ENCODE measurements around the gene PTCHD1. TPM values are rescaled to one million over a fixed set of nuclear protein-coding genes. Genes with fewer than 3 reads are reported as not detected.

Gene PTCHD1
- total and polyA plus RNA-seq, 9 of the 15 experiments (the other 6 are each of a cell fraction or from before 2014, with no cell fraction given) = not detected

DNA sequence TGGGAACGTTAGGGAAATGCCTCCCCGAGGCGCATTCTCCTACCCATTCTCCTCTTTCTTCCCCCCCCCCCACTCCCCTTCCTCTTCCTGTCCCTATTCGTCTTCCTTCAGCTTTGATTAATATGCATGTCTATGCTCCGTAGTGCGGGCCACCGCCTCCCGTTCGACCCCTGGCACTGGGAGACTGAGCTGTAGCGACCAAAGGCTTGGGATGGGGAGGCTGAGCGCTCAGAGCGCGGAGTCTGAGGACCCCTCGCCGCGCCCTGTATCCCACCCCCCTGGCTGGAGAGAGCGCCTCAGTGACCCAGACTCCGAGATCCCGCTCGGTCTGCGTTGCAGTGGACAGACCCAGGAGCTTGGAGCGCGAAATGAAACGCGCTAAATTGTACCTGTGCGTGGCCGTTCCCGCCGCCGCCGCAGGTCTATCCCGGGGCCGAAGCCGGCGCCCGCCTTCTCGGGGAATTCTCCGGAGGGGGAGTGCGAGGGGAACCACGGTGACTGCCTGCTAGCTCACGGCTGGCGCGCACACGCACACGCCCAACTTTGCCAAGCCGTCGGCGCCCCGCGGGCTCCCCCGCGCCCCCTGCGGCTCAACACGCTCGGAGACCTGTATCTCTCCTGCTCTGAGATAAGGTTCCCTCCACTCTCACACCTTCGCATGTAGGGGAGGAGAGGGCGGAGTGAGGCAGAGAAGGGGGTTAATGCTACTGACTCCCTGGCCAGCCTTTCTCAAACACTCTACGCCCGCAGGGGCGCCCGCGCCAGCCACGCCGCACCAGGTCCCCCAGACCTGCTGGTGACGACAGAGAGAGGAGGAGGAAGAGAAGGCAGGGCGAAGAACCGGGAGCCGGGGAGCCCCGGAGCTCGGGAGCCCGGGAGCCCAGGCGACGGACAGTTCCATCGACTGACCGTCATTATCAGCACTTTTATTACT lies 1.5 kb upstream of the PTCHD1 start:
- no peak overlapping the region for H3K27ac ChIP-seq (ENCODE audit: extremely low read depth, low read depth, low read length)
- BruUV-seq (replicated peaks) = no TSS peak
- DNase-seq (ENCODE audit: extremely low read depth in 1 of 4, low spot score in 3 of 4) (no peak), ATAC-seq (no peak), FAIRE-seq (no peak)
- no peak overlapping the region for H3K4me3 ChIP-seq
- 1% methylated on average over 25 of the region's 75 CpGs for WGBS (ENCODE audit: insufficient coverage, low coverage, missing lambda C conversion rate)
- no peaks in the 10 kb centered on the region for H3K79me2 ChIP-seq (ENCODE audit: control insufficient read depth, insufficient read depth, low read length)
- ChIA-PET CTCF (ENCODE audit: low intra/inter-chr PET ratio) (no interaction called here), POLR2A (no interaction called here)
- peaks cover 0 to 13% of the 10 kb centered on the region in 2 experiments; a peak in 2 of 5 replicates for H3K27me3 ChIP-seq (ENCODE audit: control insufficient read depth in 2 of 2, insufficient read depth in 2 of 2, low read length in 2 of 2)
- no peaks in the 10 kb centered on the region for H3K36me3 ChIP-seq (ENCODE audit: control insufficient read depth, insufficient read depth, low read length)
- in situ Hi-C loops (cut with MboI) (no loop called here), intact Hi-C loops (cut with micrococcal nuclease) (no loop called here)
- H3K4me1 ChIP-seq (replicated peaks in 1 of 2; ENCODE audit: control insufficient read depth in 2 of 2, insufficient read depth in 2 of 2, low read length in 2 of 2) = peaks cover 0 to 7% of the 10 kb centered on the region in 2 experiments; a peak in 1 of 5 replicates
- no peak overlapping the region for H3K9ac ChIP-seq (ENCODE audit: insufficient read depth in 1 of 2, low read depth in 2 of 2, low read length in 2 of 2)
- no peak overlapping the region for H3K4me2 ChIP-seq (ENCODE audit: insufficient read depth, low read length)
- no peak for TF ChIP-seq CHD1 (IDR thresholded peaks at IDR 0.05; ENCODE audit: low read length)
- no peaks in the 10 kb centered on the region for H3K9me3 ChIP-seq (replicated peaks; ENCODE audit: control insufficient read depth, insufficient read depth, low read depth, low read length)
- no peak overlapping the region for H2AFZ ChIP-seq (ENCODE audit: low read depth, low read length)
- no peaks in the 10 kb centered on the region for H4K20me1 ChIP-seq (replicated peaks; ENCODE audit: control insufficient read depth, insufficient read depth, low read length)
- no peaks in the 10 kb centered on the region for H3K9me1 ChIP-seq (ENCODE audit: control insufficient read depth, insufficient read depth, low read length)

- in situ Hi-C loops (cut with MboI) (no loop called here), intact Hi-C loops (cut with micrococcal nuclease) (no loop called here)
- no TSS peak for BruUV-seq (replicated peaks)
- no peak overlapping the region for H2AFZ ChIP-seq (ENCODE audit: low read depth, low read length)
- FAIRE-seq (no peak), DNase-seq (ENCODE audit: extremely low read depth in 1 of 4, low spot score in 3 of 4) (no peak), ATAC-seq (no peak)
- no peaks in the 10 kb centered on the region for H3K36me3 ChIP-seq (ENCODE audit: control insufficient read depth, insufficient read depth, low read length)
- no peak overlapping the region for H3K4me3 ChIP-seq
- no peaks in the 10 kb centered on the region for H3K9me3 ChIP-seq (replicated peaks; ENCODE audit: control insufficient read depth, insufficient read depth, low read depth, low read length)
- 17% methylated on average over 8 of the region's 54 CpGs for WGBS (ENCODE audit: insufficient coverage, low coverage, missing lambda C conversion rate)
- H3K4me1 ChIP-seq (replicated peaks in 1 of 2; ENCODE audit: control insufficient read depth in 2 of 2, insufficient read depth in 2 of 2, low read length in 2 of 2) = peaks cover 0 to 7% of the 10 kb centered on the region in 2 experiments; a peak in 1 of 5 replicates
- peaks cover 0 to 13% of the 10 kb centered on the region in 2 experiments; a peak in 2 of 5 replicates for H3K27me3 ChIP-seq (ENCODE audit: control insufficient read depth in 2 of 2, insufficient read depth in 2 of 2, low read length in 2 of 2)
- no peak overlapping the region for H3K27ac ChIP-seq (ENCODE audit: extremely low read depth, low read depth, low read length)
- H3K4me2 ChIP-seq (ENCODE audit: insufficient read depth, low read length) = no peak overlapping the region
- no peaks in the 10 kb centered on the region for H3K9me1 ChIP-seq (ENCODE audit: control insufficient read depth, insufficient read depth, low read length)
- no peak overlapping the region for H3K9ac ChIP-seq (ENCODE audit: insufficient read depth in 1 of 2, low read depth in 2 of 2, low read length in 2 of 2)
- ChIA-PET POLR2A (no interaction called here), CTCF (ENCODE audit: low intra/inter-chr PET ratio) (no interaction called here)
- no peaks in the 10 kb centered on the region for H3K79me2 ChIP-seq (ENCODE audit: control insufficient read depth, insufficient read depth, low read length)
- H4K20me1 ChIP-seq (replicated peaks; ENCODE audit: control insufficient read depth, insufficient read depth, low read length) = no peaks in the 10 kb centered on the region
- TF ChIP-seq NFATC3 (IDR thresholded peaks at IDR 0.05) (no peak), SNRNP70 (optimal IDR thresholded peaks at IDR 0.05; ENCODE audit: low read depth, low read length) (no peak), JUNB (CRISPR knock-in tag; conservative IDR thresholded peaks at IDR 0.05) (no peak), HEY1 (CRISPR knock-in tag; IDR thresholded peaks at IDR 0.05; ENCODE audit: borderline replicate concordance) (no peak), HDAC6 (IDR thresholded peaks at IDR 0.05; ENCODE audit: low read depth, low read length) (no peak), ZNF354B (CRISPR knock-in tag; IDR thresholded peaks at IDR 0.05) (no peak), NKRF (IDR thresholded peaks at IDR 0.05; ENCODE audit: borderline replicate concordance) (no peak)
- TF ChIP-seq, protein P1, sequence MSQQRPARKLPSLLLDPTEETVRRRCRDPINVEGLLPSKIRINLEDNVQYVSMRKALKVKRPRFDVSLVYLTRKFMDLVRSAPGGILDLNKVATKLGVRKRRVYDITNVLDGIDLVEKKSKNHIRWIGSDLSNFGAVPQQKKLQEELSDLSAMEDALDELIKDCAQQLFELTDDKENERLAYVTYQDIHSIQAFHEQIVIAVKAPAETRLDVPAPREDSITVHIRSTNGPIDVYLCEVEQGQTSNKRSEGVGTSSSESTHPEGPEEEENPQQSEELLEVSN (IDR thresholded peaks at IDR 0.05; ENCODE audit: borderline replicate concordance in 1 of 2, extremely low read depth in 1 of 2, insufficient read depth in 1 of 2, insufficient read length in 1 of 2, low read depth in 1 of 2, low read length in 1 of 2, poor library complexity in 1 of 2, severe bottlenecking in 1 of 2) = no peak
Observed at GRCh38 chrX:23333842-23334520, 668 bp upstream of the PTCHD1 start.

All from K562 (cell line).